NB4 (cell line): ENCODE data around the gene SEC16B.
"Not testable (repeated sequence)": the region's sequence is repeated elsewhere in the genome, so short reads cannot be mapped to it uniquely, and the experiment has no call there.

Experiments used
- DNase-seq: peaks from one replicate; pipeline ENCODE4 v3.0.0; 2010; ENCODE audit warnings: low read depth
- H3K4me3 ChIP-seq: one replicate; pipeline ENCODE4 v1.5.1; 2011; ENCODE audit warnings: mild to moderate bottlenecking, low read depth, low read length, moderate library complexity
- MYC ChIP-seq: IDR thresholded peaks from 2 replicates; pipeline ENCODE4 v1.6.1; 2011; ENCODE audit warnings: low read depth, low read length
- POLR2A ChIP-seq: IDR thresholded peaks from 2 replicates; pipeline ENCODE4 v1.6.1; 2011; ENCODE audit warnings: mild to moderate bottlenecking; ENCODE audit not compliant: insufficient read length; ENCODE audit errors: extremely low read depth
- TF ChIP-seq, protein P1 (sequence below): IDR thresholded peaks from 2 replicates; pipeline ENCODE4 v1.6.1; 2011; ENCODE audit warnings: low read depth, low read length
- TF ChIP-seq, protein P2 (sequence below): IDR thresholded peaks from one replicate; pipeline ENCODE4 v1.5.1; 2012; ENCODE audit warnings: low read depth, low read length

Gene SEC16B

DNA sequence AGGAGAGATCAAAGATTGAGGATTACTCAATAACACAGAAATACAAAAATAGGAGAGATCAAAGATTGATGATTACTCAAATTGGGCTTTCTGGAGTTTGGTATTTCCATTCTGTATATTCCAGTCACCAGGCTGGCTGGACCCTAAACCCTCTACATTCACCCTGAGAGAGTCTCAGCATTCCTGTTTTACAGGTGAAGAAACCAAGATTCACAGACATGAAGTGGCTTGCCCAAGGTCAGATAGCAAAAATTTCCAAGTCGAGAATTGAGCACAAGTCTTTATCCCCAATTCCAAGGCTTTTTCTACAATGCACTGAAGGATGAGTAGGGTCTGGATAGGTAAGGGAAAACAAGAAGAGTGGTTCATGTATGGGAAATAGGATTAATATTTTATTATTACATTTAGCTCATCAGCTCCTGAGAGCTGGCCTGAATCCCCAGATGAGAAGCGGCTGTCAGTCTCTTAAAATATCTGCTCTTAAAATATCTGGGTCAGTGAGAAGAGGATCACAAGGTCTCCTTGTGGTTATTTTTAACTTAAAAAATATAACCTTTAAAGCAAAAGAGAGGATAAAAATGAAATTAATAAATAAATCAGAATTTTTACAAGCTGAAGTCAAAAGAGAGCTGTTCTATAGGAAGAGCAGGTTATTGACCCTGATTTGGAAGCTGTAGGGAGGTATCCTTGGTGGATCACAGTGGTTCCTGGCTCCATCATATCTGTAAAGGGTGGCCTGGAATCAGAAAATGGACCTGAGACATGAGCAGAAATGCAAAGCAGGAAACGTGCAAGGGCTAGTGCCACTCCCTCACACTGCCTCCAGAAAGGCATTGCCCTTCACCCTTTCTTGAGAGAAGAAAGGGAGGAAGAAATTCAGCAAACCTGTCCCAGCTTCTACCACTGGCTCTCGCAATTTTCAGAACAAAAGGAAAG lies 29.1 kb upstream of the SEC16B start:
- TF ChIP-seq, protein P1, sequence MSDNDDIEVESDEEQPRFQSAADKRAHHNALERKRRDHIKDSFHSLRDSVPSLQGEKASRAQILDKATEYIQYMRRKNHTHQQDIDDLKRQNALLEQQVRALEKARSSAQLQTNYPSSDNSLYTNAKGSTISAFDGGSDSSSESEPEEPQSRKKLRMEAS: no peak
- TF ChIP-seq, protein P2, sequence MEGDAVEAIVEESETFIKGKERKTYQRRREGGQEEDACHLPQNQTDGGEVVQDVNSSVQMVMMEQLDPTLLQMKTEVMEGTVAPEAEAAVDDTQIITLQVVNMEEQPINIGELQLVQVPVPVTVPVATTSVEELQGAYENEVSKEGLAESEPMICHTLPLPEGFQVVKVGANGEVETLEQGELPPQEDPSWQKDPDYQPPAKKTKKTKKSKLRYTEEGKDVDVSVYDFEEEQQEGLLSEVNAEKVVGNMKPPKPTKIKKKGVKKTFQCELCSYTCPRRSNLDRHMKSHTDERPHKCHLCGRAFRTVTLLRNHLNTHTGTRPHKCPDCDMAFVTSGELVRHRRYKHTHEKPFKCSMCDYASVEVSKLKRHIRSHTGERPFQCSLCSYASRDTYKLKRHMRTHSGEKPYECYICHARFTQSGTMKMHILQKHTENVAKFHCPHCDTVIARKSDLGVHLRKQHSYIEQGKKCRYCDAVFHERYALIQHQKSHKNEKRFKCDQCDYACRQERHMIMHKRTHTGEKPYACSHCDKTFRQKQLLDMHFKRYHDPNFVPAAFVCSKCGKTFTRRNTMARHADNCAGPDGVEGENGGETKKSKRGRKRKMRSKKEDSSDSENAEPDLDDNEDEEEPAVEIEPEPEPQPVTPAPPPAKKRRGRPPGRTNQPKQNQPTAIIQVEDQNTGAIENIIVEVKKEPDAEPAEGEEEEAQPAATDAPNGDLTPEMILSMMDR: no peak
- TF ChIP-seq MYC (no peak), POLR2A (no peak)
- no peak overlapping the region for H3K4me3 ChIP-seq
- DNase-seq: no peak

DNA sequence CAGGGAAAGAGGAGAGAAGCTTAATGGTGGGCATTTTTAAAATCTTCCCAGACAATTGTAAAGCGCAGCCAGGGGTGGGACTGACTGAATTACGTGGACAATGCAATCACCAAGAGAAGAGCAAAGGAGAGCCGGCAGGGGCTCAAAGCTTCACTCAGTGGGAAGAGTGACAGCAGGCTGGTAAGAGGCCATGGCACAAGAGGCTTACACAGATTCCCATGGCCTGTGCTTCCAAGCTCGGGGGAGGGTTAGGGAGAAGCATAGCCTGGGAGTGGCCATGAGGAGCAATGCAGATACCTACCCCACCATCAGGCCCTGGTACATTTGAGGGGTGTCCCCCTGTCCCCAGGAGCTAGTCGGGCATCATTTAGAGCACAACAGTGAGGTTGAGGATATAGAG lies 27.1 kb upstream of the SEC16B start:
- no peak overlapping the region for H3K4me3 ChIP-seq
- TF ChIP-seq, protein P1: no peak
- TF ChIP-seq POLR2A: no peak
- TF ChIP-seq, protein P2: no peak
- no peak for TF ChIP-seq MYC
- no peak for DNase-seq

DNA sequence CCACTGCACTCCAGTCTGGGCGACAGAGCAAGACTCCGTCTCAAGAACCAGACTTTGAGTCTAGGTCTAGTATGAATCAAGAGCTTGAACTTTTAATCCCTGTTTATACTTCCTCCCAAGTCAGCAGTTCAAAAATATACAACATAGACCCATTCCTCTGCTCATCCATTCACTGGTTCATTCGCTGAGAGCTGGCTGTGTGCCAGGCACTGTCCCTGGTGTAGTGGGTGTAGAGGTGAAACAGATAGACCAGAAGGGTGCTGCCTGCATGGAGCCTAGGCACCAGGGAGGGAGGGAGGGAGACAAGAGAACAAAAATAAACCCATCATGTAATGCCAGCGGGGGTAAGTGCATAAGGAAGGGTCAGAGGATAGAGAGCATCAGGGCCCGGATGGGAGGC lies 25.5 kb upstream of the SEC16B start:
- TF ChIP-seq, protein P2: no peak
- TF ChIP-seq, protein P1: no peak
- TF ChIP-seq POLR2A: no peak
- no peak for TF ChIP-seq MYC
- no peak overlapping the region for H3K4me3 ChIP-seq
- DNase-seq: no peak

DNA sequence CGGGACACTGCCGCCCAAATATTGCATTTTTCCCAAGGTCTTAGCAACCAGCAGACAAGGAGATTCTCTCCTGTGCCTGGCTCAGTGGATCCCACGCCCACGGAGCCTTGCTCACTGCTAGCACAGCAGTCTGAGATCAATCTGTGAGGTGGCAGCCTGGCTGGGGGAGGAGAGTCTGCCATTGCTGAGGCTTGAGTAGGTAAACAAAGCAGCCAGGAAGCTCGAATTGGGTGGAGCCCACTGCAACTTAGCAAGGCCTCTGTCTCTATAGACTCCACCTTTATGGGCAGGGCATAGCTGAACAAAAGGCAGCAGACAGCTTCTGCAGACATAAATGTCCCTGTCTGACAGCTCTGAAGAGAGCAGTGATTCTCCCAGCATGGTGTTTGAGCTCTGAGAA lies 16.4 kb upstream of the SEC16B start:
- DNase-seq, H3K4me3 ChIP-seq: not testable (repeated sequence)

DNA sequence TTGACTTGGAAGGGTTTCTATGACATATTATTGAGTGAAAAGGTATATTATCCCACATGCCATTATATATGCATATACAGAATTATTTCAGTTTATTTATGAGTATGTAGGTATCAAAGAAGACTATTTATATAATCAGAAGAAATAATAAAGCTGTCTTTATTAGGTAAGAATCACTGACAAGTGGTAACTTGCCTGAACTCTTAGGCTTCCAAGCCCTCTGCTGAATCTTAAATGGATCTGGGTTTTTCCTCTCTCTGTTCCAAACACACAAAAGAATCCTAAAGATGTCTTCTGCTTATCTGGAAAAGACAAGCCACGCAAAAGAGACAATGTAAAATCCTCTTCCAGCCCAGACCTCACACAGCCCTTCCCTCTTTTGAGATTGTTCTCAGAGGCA lies 14.9 kb upstream of the SEC16B start:
- DNase-seq: no peak
- no peak overlapping the region for H3K4me3 ChIP-seq
- TF ChIP-seq POLR2A (no peak), MYC (no peak)
- TF ChIP-seq, protein P1: no peak
- TF ChIP-seq, protein P2: no peak

DNA sequence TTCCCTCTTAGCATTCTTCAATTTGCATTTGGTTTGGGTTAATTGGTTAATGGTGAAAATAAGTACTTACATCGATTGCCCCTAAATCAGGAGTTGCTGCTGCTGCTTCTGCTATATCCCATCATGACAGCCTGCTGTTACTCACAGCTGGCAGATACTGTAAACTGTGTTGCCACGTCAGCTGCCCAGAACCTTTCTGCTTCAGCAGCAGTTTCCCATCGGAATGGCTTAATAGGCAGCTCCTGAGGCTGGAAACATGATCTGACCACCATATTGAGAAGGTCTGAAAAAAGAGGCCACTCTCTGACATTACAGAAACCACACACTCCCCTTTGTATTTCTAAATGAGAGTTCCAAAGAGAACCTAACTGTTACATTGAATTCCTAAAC lies 14.3 kb upstream of the SEC16B start:
- TF ChIP-seq MYC (no peak), POLR2A (no peak)
- TF ChIP-seq, protein P2: no peak
- TF ChIP-seq, protein P1: no peak
- no peak for DNase-seq

More for the DNA sequence above, 14.3 kb upstream of the SEC16B start:
- no peak overlapping the region for H3K4me3 ChIP-seq
